ENCODE results near the gene VPS33A. TPM values are rescaled to one million over a fixed set of nuclear protein-coding genes. Genes with fewer than 3 reads are reported as not detected.
A peak's percentile ranks its signal among the peaks of the same experiment; 100 is the strongest.

Gene VPS33A
- total RNA-seq, 1 donor from 2014 or later = 14.1 TPM

GRCh38 chr12:122250536-122250935 is 15.8 kb downstream of the VPS33A start:
- DNase-seq (ENCODE audit: low read depth in 2 of 2) = no peak

GRCh38 chr12:122250047-122250446 is 16.2 kb downstream of the VPS33A start:
- no peak for DNase-seq (ENCODE audit: low read depth in 2 of 2)

DNA sequence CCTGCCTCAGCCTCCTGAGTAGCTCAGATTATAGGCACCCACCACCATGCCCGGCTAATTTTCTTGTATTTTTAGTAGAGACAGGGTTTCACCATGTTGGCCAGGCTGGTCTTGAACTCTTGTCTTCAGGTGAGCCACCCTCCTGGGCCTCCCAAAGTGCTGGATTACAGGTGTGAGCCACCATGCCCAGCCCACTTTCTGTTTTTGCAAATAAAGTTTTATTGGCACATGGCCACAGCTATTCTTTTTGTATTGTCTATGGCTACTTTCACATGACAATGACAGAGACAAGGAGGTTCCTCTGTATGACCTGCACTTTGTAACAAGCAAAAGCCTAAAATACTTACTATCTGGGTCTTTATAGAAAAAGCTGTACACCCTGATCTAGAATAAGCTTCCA is 20.7 kb downstream of the VPS33A start:
- no peak for DNase-seq (ENCODE audit: low read depth in 2 of 2)

DNA sequence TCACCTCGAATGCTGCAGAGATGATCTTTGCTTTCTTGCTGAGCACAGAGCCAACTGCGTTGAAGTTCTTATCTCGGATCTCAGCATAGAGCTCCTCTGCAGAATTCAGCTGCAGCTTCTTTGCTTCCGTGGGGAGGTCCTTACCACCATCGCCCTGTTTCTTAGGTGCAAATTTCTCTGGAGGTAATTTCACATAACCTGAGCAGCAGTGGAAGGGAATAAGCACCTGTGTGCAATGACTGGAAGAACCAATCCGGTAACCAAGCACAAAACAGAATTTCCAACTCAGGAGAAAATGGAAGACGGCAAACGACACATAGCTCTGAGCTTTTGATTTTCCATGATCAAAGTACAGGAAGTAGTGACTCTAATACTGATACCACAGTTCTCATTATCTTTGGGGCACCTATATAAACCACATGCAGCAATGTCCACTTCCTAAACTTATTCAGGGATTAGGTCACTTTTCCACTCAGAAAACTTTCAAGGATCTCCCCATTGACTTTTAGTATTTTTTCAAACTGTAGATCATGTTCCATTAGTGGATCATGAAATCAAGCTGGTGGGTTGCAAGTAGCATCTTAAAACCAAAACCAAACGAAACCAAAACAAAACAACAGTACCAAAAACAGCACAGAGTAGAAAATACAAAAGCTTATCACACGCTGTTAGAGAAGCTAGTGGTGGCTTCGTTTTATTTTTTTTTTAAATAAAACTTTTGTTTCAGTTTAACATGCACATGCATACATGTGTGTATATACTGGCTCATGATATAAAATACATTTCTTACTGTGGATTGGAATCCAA is 21.5 kb downstream of the VPS33A start:
- no peak for DNase-seq (ENCODE audit: low read depth in 2 of 2)

DNA sequence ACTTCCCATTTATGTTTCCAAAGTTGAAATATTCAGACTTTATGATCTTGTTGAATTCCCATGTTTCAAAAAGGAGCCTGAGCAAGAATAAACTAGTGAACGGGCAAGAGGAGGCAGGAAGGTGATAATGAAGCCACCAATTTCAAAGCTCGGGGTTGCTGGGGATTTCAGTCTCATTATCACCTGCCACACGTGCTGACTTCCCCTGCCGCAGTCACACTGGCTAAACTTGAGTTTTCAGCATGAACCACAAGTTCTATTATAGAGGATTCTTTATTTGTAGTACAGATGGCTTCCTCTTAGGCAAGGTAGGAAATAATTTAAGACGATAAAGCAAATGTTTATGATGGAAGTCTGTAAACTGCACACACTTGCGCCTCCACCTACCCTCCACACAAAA is 22.3 kb downstream of the VPS33A start:
- no peak for DNase-seq (ENCODE audit: low read depth in 2 of 2)

DNA sequence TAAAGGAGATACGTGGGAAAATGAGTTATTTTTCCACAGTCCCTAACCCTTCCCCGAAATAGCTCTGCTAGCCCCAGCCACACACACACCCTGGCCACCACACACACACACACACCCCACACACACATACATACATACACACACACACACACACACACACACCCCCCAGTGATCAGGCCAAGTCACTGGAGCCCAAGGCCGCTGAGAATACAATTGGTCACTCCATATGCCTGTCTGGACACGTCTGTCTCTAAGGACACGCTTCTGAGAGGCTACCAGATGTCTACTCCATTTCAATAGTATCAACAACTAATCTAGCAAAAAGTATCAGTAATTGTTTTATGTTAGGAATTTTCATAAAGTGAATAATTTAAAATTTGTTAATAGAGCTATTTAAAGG is 27.4 kb downstream of the VPS33A start:
- DNase-seq (ENCODE audit: low read depth in 2 of 2) = no peak

DNA sequence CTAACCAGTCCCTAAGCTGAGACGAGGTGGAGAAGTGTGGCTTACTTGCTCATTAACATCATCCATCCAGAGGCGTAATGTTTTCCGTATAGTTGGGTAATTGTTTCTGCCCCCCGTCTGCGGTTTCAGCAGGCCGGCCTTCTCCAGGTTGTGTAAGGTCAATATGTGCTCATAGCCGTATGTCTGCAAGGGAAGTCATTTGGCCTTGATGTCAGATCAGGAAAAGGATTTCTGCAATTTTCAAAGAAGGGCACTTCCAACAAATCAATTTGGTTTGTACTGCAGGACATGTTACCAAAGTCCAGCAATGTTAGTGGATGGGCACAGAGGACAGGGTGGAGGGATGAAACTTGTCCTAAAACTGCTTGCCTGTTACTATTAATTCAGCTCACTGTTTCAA is 30.6 kb downstream of the VPS33A start:
- DNase-seq (ENCODE audit: low read depth in 2 of 2) = no peak

DNA sequence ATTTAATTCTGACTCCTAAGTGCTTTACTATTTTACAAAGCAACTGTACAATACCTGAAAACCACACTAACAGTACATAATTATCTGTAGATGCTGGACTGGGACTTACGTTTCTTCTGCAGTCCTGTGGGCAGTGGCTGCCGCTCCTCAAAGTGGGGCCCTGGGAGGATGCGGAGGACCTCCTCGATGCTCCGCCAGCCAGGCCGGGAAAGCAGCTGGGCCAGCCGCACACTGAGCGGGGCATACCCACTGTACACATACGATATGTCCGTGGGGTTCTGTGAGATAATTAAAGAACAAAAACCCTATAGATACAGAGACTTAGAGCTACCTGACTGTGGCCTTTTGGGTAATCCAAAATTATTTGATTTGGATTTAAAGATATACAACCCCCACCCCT is 33.6 kb downstream of the VPS33A start:
- no peak for DNase-seq (ENCODE audit: low read depth in 2 of 2)

GRCh38 chr12:122230798-122231197 is 35.5 kb downstream of the VPS33A start:
- DNase-seq (ENCODE audit: low read depth in 2 of 2) = no peak

GRCh38 chr12:122228092-122228491 is 38.2 kb downstream of the VPS33A start:
- no peak for DNase-seq (ENCODE audit: low read depth in 2 of 2)

GRCh38 chr12:122227341-122227740 is 39.0 kb downstream of the VPS33A start:
- no peak for DNase-seq (ENCODE audit: low read depth in 2 of 2)

GRCh38 chr12:122226366-122227125 is 39.7 kb downstream of the VPS33A start:
- DNase-seq (ENCODE audit: low read depth in 2 of 2) = no peak

DNA sequence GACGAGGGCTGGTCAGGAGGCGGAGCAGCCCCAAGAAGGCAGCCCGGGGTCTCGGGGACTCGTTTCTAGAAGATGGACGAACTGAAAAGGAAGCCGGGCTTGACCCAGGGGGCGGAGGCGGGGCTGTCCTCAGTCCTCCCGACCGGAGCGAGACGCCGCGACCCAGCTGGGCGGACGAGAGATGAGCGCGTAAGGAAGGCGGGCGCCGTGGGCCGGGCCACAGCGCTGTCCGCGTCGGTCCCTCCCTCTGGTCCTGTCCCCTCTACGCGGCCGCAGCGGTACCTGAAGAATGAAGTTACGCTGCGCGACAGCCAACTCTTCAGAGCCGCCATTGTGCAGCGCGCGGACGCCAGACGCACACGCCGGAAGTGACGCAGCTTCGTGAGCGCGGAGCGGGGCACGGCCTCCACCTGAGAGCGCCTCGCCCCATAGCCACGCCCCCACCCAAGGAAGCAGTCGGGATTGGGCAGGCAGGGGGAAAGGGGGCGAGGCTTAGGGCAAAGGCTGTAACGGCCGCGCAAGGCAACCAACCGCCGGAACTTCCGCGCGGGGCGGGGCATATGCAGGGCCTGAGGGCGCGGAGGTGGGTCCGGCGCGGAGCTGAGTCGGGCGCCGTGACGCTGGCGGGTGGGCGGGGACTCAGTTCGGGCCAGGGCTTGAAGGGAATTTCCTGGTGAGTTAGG is 40.5 kb downstream of the VPS33A start, which contains the start of gene DIABLO:
Gene DIABLO, minus strand, starts transcription at position 370 of the 683 bp plus-strand sequence. Its CDS starts 38 bp downstream, at position 332.
- DNase-seq (ENCODE audit: low read depth in 2 of 2) = peak; percentile 100

DNA sequence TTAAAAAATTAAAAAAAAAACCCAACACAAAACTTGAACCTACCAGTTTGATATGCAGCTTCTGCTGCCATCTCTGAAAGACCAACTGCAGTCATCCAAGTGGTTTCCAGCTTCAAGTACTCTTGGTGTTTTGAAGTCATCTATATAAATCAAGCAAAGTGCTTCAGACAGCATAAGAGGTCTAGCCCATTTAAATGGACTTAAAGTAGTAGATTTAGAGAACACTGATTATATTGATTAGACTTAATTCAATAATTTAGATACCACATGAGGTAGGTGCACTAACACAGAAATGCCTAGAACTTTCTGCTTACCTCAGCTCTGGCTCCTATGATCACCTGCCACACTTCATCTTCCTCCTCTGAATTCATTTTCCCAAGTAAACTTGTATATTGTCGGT is 49.8 kb downstream of the VPS33A start:
- DNase-seq (ENCODE audit: low read depth in 2 of 2) = no peak

GRCh38 chr12:122215771-122216170 is 50.5 kb downstream of the VPS33A start:
- DNase-seq (ENCODE audit: low read depth in 2 of 2) = no peak

DNA sequence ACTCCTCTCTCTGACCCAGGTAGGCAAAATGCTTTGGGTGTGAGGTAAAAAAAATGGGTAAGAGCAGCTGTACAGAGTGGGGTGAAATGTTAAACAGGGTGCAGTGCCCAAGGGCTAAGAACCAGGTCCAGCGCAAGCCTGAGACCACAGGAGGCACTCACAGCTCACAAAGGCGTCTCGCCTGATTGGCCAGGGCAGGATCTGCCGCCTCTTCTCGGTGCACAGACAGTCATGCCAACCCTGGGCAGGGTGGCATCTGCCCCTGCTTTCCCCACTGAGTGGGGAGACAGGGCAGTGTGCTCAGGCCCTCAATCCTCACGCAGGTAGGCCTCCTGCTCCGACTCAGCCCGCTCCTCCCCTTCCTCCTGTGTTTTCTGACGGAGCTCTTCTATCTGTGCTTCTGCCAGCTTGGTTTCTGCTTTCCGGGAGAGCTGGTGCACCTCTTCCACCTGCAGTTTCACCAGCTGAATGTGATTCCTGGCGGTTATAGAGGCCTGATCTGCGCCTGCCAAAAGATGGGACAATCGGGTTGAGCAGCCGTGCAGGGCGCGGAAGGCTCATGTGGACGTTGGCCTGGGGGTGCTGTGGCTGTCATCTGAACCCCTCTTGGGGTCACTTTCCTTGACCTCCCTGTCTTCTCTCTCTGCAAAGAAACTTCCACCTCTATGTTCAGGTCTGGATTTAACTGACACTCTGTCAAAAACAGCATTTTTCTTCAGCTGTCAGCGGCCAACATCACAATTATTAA is 58.0 kb downstream of the VPS33A start:
- no peak for DNase-seq (ENCODE audit: low read depth in 2 of 2)

DNA sequence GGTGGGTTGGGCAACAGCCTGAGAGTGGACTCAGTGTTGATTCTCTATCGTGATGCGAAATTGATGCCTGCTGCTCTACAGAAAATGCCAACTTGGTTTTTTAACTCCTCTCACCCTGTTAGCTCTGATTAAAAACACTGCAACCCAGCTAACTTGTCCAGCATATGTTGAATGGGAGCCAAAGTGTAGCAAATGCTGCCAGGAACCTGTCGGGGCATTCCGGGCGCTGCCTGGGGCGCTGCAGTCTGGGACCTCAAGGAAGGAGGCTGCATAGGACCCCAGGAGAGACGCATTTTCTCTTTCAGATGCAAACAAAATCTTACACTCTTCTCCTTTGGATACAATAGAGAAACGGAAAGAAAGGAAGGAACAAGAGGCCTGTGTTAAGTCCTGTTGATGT is 58.9 kb downstream of the VPS33A start:
- DNase-seq (ENCODE audit: low read depth in 2 of 2) = no peak

- no peak for DNase-seq (ENCODE audit: low read depth in 2 of 2)
These were observed 59.3 kb downstream of the VPS33A start for GRCh38 chr12:122206976-122207375.

- DNase-seq (ENCODE audit: low read depth in 2 of 2) = no peak
These were observed 60.0 kb downstream of the VPS33A start for GRCh38 chr12:122206111-122206881.

- no peak for DNase-seq (ENCODE audit: low read depth in 2 of 2)
These were observed 61.0 kb downstream of the VPS33A start for GRCh38 chr12:122205053-122205925.

All from lung microvascular endothelial cell (primary cell).